Prostate gland (tissue), 2 donors: Measurements from ENCODE around the gene JAKMIP1. TPM values are rescaled to one million over a fixed set of nuclear protein-coding genes. Genes with fewer than 3 reads are reported as not detected.
A peak's percentile ranks its signal among the peaks of the same experiment; 100 is the strongest.

Experiments used
- DNase-seq: peaks from one replicate; pipeline ENCODE4 v3.0.0-alpha.2; 2019; ENCODE audit warnings: low spot score
- H3K27ac ChIP-seq, 2 donors: fragments of 200-600 bp; sonication (generic); 2 replicates each; pipeline ENCODE4 v1.5.1; 2017 to 2019
- H3K27me3 ChIP-seq: fragments of 200-600 bp; sonication (generic); replicated peaks from 2 replicates; pipeline ENCODE4 v1.5.1; 2019; ENCODE audit not compliant: insufficient read depth
- H3K36me3 ChIP-seq, 2 donors: fragments of 200-600 bp; sonication (generic); 1 replicate in 1 of 2; 2 replicates in 1 of 2; pipeline versions ENCODE4 v1.5.1 to v1.8.1; 2017 to 2019
- H3K4me1 ChIP-seq: fragments of 200-600 bp; sonication (generic); replicated peaks from 2 replicates; pipeline ENCODE4 v1.5.1; 2019
- H3K4me3 ChIP-seq, 2 donors: fragments of 200-600 bp; sonication (generic); 2 replicates each; pipeline ENCODE4 v1.5.1; 2017 to 2019
- H3K9me3 ChIP-seq: fragments of 200-600 bp; sonication (generic); 2 replicates; pipeline ENCODE4 v1.5.1; 2017
- CTCF ChIP-seq, 4 experiments: fragments of 200-600 bp in 2 of 4; fragments of 450-650 bp in 2 of 4; sonication (generic) in 2 of 4; IDR thresholded peaks; 1 replicate in 3 of 4; 2 replicates in 1 of 4; pipeline ENCODE4 v1.5.1; 2016 to 2019; ENCODE audit warnings: antibody characterized with exemption in 4 of 4, mild to moderate bottlenecking in 2 of 4, moderate library complexity in 2 of 4
- POLR2A ChIP-seq: fragments of 450-650 bp; IDR thresholded peaks from one replicate; pipeline ENCODE4 v1.6.1; 2016; ENCODE audit warnings: antibody characterized with exemption, mild to moderate bottlenecking
- POLR2AphosphoS5 ChIP-seq: sonication (generic); formaldehyde crosslinking; IDR thresholded peaks from one replicate; pipeline ENCODE4 v1.6.1; 2017; ENCODE audit warnings: antibody characterized with exemption
- WGBS: methylation state at CpG from one replicate; pipeline ENCODE4 v1.1.5; 2018; 5-methylcytosine and 5-hydroxymethylcytosine counted together
- intact Hi-C: fragments of 100-400 bp; cut with DNase I; formaldehyde crosslinking; loops from one replicate; pipeline ENCODE4 v1.14.2; 2022
- total RNA-seq, 2 donors: library from RNA; depleted of rRNA; stranded (reverse); fragments of >200 nt; gene quantifications; one replicate each; pipeline ENCODE4 v1.1.0, GENCODE V29; 2016

The JAKMIP1 gene
- total RNA-seq, 2 donors from 2014 or later = 22.4 to 29.1 TPM

DNA sequence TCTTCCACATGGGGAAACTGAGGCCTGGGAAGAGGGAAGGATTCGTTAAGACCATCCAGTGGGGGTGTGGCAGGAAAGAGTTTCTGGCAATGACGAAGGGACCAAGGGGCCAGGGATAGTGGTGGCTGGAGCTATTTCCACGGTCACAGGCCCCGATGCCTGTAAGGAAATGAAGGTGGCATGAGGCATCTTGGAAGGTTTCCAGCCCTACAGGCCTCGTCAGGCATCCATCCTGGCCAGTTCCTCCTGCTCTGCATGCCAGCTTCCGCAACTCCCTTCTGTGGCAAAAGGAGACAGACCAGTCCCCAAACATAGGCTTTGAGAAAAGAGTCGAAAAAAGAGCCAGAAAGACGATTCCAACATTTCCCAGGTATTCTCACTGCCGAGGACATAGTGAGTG, 173.0 kb downstream of the JAKMIP1 start:
- 48% methylated on average over 9 of the region's 9 CpGs for WGBS
- Histone ChIP-seq H3K4me1 (no peaks in the 10 kb centered on the region), H3K27me3 (no peaks in the 10 kb centered on the region), H3K4me3 (no peak overlapping the region), H3K27ac (no peak overlapping the region), H3K36me3 (no peaks in the 10 kb centered on the region), H3K9me3 (no peaks in the 10 kb centered on the region)
- TF ChIP-seq POLR2AphosphoS5 (no peak), POLR2A (no peak), CTCF (IDR thresholded peaks at IDR 0.05) (no peak)
- intact Hi-C loops = no loop called here
- DNase-seq = peak; percentile 35

DNA sequence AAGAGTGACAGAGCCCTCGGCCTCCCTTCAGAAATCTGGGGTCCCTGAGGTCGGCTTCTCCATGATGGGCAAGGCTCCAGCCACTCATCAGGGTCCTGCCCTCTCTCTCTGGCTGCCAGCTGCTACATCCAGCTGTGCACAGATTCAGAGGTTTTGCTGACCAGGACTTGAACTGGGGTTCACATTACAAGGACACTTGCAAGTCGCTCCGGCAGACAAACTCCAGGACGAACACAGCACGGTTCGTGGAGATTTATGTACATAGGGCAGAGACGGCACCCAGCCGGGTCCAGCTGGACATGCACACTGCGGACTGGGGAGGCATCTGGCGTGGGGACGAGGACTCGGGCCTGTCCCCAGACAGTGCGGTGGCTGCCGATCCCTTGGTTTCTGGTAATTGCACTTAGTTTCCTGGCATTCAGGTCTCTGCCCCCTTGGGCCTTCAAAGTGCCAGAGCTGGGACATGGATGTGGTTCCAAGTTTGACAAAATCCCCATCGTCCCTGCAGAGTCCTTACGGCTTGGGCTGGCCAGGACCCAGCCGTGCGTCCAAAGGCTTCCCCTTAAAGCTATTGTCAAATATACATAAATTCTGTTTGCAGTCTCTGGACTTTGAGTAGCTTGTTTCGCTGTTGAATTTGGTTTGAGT, 175.9 kb downstream of the JAKMIP1 start:
- Histone ChIP-seq H3K4me3 (no peak overlapping the region), H3K27me3 (no peaks in the 10 kb centered on the region), H3K9me3 (no peaks in the 10 kb centered on the region), H3K36me3 (no peaks in the 10 kb centered on the region), H3K27ac (no peak overlapping the region), H3K4me1 (no peaks in the 10 kb centered on the region)
- TF ChIP-seq POLR2A = no peak
- no peak for TF ChIP-seq POLR2AphosphoS5
- no peak for TF ChIP-seq CTCF (IDR thresholded peaks at IDR 0.05)
- 76% methylated on average over 20 of the region's 20 CpGs for WGBS
- DNase-seq = no peak
- intact Hi-C loops = no loop called here

- H3K9me3 ChIP-seq = no peaks in the 10 kb centered on the region
- no peaks in the 10 kb centered on the region for H3K36me3 ChIP-seq
- 80% methylated on average over 10 of the region's 10 CpGs for WGBS
- intact Hi-C loops = no loop called here
- TF ChIP-seq CTCF (IDR thresholded peaks at IDR 0.05) = no peak
- TF ChIP-seq POLR2A = no peak
- TF ChIP-seq POLR2AphosphoS5 = no peak
- no peak overlapping the region for H3K4me3 ChIP-seq
- H3K27me3 ChIP-seq = no peaks in the 10 kb centered on the region
- no peak for DNase-seq
- no peak overlapping the region for H3K27ac ChIP-seq
- no peaks in the 10 kb centered on the region for H3K4me1 ChIP-seq
Observed at GRCh38 chr4:6023731-6024130, 176.6 kb downstream of the JAKMIP1 start.

DNA sequence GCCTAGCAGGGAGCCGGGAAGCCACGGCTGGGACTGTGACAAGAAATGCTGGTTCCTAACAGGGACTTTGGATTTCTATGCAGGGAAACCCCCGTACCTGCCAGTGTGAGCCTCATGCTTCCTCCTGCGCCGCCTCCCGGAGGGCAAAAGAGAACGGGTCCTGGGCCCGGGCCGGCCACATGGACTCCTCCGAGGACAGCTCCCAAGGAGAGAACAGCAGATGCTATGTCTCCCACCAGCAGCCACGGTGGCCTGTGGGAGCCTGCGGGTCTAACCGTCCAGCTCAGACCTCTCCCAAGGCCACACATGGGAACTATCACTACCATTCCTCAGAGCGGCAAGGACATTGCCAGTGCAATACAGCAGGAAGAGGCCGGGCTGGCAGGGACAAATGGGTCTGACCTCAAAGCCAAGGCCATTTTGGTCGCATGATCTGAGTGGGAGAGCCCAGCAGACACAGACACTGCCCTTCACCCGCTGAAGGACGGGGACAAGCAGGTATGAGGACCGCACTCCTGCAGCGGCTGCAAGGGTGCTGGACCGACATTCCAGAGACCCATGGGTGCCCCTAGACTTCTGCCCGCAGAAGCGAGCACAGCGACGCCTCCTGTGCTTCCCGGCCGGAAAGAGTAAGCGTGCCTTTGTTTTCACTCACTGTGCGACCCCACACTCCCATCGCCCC, 177.6 kb downstream of the JAKMIP1 start:
- Histone ChIP-seq H3K27ac (no peak overlapping the region), H3K9me3 (no peaks in the 10 kb centered on the region), H3K4me3 (no peak overlapping the region), H3K27me3 (no peaks in the 10 kb centered on the region), H3K36me3 (no peaks in the 10 kb centered on the region), H3K4me1 (no peaks in the 10 kb centered on the region)
- no peak for DNase-seq
- TF ChIP-seq POLR2AphosphoS5 = no peak
- no peak for TF ChIP-seq POLR2A
- no peak for TF ChIP-seq CTCF (IDR thresholded peaks at IDR 0.05)
- intact Hi-C loops = no loop called here
- WGBS = 78% methylated on average over 30 of the region's 30 CpGs
